Fibroblast of mammary gland (primary cell): Measurements from ENCODE around the gene AMPH.

Experiments
- DNase-seq: peaks from one replicate; pipeline ENCODE4 v3.0.0-alpha.2; 2010; ENCODE audit warnings: low read depth
- H3K4me3 ChIP-seq: 2 replicates; pipeline ENCODE4 v1.5.1; 2011; ENCODE audit warnings: low read depth, mild to moderate bottlenecking, low read length, moderate library complexity; ENCODE audit not compliant: control insufficient read depth
- TF ChIP-seq, protein P1 (sequence below): conservative IDR thresholded peaks from 2 replicates; pipeline ENCODE4 v1.5.1; 2011; ENCODE audit warnings: low read depth, low read length, inconsistent platforms; ENCODE audit not compliant: control insufficient read depth, insufficient read depth

AMPH gene

DNA sequence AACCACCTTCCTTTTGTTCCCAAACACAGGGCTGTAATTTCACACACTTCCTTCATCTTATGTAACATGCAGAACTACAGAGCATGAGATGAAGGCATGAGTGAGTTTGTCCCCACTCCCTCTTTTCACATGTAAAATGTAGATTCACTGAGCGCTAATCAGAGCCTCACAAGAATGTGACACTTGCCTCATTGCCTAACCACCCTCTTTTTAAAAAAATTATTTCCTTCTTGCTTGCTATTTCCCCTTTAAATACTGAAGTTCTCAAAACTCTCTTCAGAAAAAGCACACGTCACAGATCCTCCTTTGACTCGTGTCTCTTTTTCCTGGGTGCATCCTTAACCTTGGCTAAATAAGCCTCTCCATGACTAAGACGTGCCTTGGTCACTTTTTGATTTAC is 236.5 kb downstream of the AMPH start:
- no peak overlapping the region for H3K4me3 ChIP-seq
- no peak for DNase-seq
- TF ChIP-seq, protein P1, sequence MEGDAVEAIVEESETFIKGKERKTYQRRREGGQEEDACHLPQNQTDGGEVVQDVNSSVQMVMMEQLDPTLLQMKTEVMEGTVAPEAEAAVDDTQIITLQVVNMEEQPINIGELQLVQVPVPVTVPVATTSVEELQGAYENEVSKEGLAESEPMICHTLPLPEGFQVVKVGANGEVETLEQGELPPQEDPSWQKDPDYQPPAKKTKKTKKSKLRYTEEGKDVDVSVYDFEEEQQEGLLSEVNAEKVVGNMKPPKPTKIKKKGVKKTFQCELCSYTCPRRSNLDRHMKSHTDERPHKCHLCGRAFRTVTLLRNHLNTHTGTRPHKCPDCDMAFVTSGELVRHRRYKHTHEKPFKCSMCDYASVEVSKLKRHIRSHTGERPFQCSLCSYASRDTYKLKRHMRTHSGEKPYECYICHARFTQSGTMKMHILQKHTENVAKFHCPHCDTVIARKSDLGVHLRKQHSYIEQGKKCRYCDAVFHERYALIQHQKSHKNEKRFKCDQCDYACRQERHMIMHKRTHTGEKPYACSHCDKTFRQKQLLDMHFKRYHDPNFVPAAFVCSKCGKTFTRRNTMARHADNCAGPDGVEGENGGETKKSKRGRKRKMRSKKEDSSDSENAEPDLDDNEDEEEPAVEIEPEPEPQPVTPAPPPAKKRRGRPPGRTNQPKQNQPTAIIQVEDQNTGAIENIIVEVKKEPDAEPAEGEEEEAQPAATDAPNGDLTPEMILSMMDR, result no peak

DNA sequence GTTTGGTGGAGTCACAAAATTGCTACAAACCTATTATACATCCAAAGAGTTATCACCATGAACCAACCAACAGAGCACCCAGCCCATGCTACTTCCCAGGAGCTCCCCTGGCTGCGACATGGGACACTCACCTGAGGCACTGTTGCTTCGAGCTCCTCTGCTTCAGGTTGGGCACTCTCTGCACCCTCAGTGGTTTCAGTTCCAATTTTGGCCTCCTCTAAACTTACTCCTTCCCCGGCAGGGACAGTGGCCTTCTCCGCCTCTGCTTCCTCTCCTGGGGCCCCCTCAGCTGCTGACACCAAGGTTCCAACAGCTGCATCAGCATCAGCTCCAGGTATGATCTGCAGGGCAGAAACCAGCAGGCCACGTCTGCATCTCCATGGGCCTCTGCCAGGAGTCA is 237.3 kb downstream of the AMPH start:
- TF ChIP-seq, protein P1, result no peak
- no peak for DNase-seq
- no peak overlapping the region for H3K4me3 ChIP-seq

DNA sequence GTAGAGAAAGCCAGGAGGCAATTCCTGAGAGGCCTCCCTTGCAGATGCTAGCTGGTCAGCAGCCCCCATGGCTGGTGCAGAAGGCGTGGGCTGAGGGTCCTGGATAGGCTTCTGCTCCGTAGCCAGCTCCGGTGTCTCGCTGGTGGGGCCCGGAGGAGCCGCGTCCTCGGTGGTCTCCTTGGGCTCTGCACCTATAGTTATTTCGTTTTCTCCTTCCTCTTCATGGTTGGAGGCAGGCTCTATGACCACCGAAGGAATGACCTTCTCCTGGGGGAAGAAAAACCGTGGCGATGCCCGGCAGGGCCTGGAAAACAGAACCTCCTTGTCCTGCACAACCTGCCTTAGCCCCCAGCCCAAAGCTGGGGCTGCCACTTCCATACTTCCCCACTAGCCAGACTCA is 239.4 kb downstream of the AMPH start:
- TF ChIP-seq, protein P1, result no peak
- DNase-seq, result no peak
- H3K4me3 ChIP-seq, result no peak overlapping the region

- H3K4me3 ChIP-seq, result no peak overlapping the region
- TF ChIP-seq, protein P1, result no peak
- DNase-seq, result no peak
Measured at GRCh38 chr7:38385682-38386081, 245.5 kb downstream of the AMPH start.

- TF ChIP-seq, protein P1, result no peak
- H3K4me3 ChIP-seq, result no peak overlapping the region
- no peak for DNase-seq
Measured at GRCh38 chr7:38383281-38383680, 247.9 kb downstream of the AMPH start.

GRCh38 chr7:38382684-38383083 is 248.5 kb downstream of the AMPH start:
- peak; percentile 63 for DNase-seq
- TF ChIP-seq, protein P1, result no peak
- no peak overlapping the region for H3K4me3 ChIP-seq

DNA sequence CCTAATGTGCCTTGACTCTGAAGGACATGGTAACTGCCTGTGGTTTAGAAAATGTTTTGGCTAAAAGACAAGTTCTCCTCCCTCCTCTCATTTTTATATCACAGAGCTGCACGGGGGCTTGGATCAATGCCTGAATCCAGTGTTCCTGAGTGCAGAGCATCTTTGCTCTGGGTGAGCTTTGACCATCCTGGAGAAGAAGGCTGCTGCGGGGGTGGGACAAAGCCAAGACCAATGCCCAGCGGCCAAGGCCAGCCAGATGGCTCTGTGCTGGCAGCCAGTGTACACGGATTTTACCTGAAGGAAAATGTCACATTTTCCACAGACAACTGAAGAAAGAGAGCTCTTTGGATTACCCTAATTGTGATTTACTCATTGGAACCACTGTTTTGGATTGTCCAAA is 255.7 kb downstream of the AMPH start:
- no peak for DNase-seq
- TF ChIP-seq, protein P1, result no peak

More for the DNA sequence above, 255.7 kb downstream of the AMPH start:
- H3K4me3 ChIP-seq, result no peak overlapping the region
